Germinal center (tissue), 1 donor: ENCODE measurements around the gene SLC24A1.

Experiments used
- DNase-seq: peaks from one replicate; pipeline ENCODE4 v3.0.0; 2012; ENCODE audit warnings: mixed read lengths, low spot score

The SLC24A1 gene

DNA sequence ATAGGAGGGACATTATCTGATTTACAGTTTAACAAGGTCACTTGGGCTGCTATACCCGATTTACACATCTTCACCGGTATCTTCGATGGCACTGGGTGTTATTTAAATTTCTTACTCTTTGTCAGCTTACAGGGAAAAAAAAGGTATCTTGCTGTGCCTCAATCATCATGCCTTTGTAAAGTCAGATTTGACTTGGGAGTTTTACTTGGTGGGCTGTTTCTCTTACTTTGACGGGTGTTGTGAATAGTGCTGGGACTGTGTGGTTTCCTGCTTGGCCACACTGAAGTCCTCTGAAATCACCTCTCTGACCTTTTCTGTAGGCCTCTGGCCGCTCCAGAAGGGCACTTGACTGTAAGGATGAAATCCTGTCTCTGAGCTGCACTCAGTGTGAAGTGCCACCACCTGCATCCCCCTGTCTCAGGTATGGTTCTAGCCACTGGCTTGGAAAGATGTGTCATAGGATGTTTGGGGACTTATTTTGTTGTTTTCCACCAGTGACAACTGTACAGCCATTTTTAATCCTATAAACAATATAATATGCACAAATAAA is 3.1 kb upstream of the SLC24A1 start:
- no peak for DNase-seq

DNA sequence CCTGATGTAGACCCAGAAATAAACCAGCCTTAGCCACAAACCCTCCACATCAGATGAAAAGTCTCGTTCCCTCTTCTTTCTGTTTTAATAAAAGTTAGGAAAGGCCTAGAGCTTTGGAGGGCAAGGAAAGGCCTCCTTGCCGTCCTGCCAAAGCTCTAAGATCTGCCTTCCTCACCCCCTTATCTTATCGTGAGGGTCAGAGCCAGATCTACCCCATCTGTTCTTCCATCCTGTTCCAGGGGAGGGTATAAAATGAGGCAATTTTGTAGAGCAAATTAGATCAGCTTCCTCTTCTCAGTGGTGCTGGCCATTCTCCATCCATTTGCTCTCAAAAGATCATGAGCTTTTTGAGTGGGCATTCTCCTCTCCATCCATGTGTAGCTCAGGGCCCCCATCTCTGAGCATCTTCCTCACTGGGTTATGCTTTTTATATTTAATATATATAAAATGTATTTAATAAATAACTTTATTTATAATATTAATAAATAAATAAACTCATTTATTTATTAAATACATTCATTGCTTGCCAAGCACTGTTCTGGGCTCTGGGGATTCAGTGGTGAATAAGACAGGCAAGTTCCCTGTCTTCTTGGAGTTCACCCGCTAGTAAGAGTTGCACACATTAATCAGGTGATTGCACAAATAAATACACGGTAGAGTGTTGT is 2.0 kb upstream of the SLC24A1 start:
- no peak for DNase-seq

DNA sequence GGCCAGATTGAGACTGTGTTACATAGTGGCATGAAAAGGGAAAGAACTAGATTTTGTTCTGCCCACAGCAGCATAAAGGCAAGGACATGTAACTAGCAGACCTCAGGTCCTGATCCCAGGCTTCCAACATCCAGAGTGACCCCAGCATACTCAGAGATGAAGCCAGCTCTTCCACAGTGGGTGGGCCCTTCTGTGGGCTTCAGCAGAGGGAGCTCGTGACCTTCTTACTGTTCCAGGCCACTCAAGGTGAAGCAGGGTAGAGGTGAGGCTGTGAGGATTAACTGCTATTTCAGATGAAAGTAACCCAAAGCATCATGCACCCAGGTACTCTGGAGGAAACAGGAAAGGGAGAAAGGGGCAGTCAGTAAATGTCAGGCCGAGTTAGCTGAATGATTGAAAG is 905 bp upstream of the SLC24A1 start:
- DNase-seq, result no peak

DNA sequence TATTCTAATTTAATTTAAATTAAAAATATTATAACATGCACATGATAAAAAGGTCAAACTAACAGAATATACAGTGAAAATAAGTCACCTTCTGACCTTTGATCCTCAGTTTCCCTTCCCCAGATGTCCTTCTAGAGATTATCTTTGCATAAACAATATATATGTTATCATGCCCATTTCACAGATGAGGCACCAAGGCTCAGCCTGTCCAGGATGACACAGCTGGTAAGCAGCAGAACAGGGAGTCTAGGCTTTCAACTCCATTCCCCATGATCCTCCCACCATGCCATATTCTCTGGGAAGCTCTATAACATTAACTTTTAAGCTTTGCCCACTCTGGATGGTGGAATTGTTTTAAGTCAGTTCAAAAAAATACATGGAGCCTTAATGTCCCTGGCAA is 1.4 kb downstream of the SLC24A1 start:
- no peak for DNase-seq

DNA sequence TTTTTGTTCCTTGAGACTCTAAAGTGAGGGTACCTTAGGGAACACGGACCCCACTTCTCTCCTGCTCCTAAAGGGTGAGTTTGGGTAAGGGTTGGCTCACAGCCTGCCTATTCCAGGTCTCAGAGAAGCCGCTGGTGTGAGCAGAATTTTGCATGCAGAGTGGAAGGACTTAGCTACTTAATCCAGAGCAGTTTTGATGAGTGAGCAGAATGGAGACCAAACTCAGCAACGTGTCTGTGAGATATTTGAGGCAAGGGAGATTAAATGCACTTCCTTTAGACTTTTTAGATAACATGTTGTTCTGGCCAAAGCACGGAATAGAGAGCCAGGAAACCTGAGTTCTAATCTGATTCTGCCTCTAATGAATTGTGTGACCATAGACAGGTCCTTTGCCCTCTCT is 5.1 kb downstream of the SLC24A1 start:
- DNase-seq, result no peak

DNA sequence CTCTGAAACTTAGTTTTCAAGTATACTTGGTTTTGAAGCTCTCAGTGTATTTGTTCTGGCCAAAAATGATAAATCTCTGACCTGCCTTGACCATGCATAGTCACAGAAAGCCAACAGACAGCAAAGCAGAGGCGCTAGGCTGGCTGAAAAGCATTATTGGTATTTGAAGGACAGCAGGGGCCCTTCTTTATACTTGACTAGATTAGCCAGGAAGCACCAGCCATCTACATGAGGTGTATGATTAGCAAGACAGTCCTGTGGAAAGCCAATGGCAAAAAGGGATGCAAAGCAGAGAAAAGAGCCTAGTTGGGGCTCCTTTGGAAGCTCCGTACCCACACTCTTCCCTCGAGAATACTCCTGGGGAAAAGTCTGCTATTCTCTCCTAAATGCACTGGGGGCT is 7.8 kb downstream of the SLC24A1 start:
- no peak for DNase-seq

DNA sequence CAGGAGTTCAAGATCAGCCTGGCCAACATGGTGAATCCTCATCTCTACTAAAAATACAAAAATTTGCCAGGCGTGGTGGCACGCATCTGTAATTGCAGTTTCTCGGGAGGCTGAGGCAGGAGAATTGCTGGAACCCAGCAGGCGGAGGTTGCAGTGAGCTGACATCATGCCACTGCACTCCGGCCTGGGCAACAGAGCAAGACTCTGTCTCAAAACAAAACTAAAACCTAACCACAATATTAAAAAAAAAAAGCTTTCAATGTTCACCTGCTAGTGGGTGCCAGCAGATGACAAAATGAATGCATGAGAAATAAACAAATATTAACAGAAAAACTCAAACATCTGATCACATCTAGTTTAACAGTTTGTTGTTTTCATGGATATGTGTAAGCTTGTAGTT is 9.0 kb downstream of the SLC24A1 start:
- DNase-seq, result no peak

DNA sequence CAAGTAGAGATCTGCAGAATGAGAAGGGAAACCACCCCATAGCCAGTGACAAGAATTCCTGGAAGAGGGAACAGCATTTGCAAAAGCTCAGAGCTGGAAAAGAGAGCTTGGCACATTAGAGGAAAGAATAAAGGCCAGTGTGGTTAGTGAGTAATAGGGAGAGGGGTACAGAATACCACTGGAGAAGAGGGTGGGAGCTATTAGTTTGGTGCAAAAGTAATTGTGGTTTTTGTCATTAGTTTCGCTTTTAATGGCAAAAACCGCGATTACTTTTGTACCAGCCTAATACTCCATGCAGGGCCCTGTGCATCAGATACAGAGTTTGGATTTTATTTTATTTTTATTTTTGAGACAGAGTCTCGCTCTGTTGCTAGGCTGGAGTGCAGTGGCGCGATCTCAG is 9.8 kb downstream of the SLC24A1 start:
- no peak for DNase-seq

DNA sequence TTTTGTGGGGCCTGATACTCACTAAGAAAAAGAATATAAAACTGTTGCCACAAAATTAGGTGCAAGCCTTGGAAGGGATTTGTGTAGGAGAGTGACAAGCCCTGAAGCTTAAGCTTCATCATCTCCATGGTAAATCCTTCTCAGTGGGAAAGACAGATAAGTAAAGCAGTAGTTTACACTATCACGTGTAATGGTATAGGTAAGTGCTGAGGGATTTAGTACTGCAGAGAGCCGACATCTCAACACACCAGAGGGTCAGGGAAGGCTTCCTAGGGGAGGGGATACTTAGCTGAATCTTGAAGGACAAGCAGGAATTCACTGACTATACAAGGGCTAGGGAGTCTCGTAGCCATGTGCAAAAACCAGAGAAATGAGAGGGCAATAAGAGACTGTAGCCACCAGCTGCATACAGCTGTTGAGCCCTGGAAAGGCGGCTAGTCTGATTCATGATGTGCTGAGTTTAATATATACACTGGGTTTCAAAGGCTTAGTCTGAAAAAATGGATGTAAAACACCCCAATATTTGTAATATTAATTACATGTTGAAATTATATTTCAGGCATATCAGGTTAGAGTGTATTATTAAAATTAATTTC is 11.1 kb downstream of the SLC24A1 start:
- no peak for DNase-seq

DNA sequence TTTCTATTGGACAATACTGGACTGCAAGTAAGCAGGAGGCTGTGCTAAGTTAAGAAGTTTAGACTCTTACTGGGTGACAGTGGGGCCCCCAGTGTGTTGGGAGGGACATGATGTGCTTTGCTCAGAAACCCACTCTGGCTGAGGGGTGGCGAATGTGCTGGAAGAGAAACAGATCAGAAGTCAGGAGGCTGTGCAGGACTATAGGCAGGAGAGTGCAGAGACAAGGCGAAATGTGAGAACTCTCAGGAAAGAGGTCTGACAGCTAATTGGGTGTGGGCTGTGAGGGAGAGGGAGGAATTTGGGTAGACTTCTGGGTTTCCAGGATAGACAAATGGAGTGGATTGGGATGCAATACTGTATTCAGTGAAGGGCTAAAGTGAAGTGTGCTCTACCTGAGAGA is 12.0 kb downstream of the SLC24A1 start:
- DNase-seq, result no peak

DNA sequence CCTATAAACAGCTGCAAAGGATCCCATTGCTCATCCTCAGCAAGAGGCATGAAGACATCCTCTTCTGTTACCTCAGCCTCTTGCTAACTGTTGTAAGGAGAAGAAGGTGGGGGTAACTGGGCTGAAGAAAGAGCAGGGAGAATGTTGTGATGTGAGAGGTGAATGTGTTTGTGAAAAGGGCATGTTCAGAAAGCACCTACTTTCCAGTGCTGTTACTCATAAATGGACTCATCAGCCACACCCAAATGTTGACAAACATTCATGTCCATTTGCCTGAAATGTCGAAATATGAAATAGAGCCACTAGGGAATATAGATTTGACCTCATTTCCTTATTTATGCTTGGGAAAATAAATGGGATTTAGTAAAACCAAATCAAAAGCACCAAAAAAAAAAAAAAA is 12.6 kb downstream of the SLC24A1 start:
- DNase-seq, result no peak

DNA sequence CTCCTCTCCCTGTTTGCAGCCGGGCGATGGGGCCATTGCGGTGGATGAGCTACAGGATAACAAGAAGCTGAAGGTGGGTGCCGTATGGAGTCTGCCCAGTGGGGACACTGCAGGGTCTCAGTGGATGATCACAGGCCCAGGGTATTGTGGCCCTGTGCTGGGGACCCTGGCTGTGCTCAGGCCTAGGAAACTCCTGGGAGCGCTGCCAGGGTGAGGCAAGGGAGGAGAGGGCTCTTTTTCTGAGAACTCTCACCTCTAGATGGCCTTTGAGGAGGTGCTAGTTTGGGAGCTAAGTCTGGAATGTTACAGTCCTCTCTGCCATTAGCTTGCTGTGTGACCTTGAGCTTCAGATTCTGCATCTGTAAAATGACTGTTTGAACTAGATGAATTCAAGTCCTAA is 16.4 kb downstream of the SLC24A1 start:
- no peak for DNase-seq

DNA sequence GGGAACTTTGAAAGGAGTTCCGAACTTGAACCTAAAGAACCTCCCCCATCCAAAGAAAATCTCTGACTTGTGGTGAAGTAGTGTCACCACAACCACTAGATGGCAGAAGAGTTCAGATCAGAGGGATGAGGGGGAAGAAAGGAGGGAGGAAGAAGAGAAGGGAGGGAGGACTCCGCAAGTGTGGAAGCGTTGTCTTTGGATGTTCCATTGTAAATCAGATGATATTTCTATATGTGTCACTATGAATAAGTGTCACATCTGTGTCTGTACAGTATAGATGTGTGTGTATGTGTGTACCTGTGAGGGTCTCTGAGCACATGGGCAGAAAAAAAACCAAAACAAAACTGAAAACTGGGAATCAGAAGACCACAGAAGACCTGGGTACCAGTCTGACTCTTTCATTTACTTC is 16.9 kb downstream of the SLC24A1 start:
- peak; percentile 83 for DNase-seq

DNA sequence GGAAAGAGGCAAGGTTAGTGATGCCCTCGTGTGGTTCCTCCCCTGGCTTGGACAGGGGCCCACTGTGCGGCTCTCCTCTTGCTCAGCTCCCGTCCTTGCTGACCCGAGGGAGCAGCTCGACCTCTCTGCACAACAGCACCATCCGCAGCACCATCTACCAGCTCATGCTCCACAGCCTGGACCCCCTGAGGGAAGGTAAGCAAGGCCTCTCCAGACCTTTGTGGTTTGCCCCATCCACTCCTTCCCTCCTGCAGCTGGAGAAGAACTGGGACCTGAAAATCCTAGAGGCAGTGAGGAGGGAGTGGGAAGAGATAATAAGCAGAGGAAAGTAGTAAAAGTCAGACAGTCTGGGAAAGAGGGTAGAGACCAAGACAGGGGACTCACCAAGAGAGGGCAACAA is 17.8 kb downstream of the SLC24A1 start:
- DNase-seq, result no peak

DNA sequence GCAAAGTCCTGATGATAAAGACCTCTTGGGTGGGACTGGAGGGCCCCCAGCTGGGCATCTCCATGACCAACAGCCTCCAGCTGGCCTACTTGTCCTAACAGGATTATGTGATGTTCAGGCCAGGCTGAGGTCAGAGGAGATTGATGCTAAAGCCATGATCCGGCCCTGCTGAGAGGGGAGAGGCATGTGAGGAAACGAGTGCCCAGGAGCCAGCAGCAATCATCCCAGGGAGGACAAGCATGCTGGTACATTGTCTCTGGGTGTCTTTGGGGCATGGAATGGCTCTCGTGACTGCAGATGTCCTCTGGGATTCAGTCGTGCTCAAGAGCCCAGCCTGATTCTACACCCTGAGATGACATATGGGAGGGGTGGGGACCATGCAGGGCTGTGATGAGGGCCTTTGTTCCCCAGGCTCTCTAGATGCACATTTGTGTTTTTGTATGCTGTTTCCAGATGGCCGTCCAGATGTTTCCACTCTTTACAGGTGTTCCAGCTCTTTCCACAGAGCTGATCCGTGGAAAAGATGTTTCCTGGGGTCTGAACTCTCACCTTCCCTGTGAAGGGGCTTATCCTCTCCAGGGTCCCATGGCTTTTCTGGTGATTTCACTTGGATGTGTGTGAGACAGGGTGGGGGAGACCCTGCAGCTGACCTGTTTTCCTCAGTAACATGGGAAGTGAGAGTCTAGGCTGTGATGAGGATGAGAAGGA is 20.2 kb downstream of the SLC24A1 start:
- DNase-seq, result no peak

DNA sequence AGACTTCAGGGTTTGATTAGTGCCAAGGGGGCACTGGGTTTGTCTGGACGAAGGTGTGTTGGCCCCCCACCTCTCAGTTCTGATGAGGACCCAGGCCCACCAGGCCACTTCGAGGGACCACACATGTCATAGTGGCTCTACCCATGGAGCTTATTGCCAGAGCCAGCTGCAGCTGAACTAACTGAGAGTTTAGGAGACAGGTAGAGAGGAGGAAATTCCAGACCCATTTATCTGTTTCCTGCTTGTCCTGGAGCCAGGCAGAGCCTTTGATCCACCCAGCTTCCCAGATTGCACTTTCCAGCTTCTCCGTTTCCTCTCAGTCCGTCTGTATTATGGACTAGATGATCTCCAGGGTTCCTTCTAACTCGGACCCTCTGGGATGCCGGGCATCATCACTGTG is 20.9 kb downstream of the SLC24A1 start:
- no peak for DNase-seq

DNA sequence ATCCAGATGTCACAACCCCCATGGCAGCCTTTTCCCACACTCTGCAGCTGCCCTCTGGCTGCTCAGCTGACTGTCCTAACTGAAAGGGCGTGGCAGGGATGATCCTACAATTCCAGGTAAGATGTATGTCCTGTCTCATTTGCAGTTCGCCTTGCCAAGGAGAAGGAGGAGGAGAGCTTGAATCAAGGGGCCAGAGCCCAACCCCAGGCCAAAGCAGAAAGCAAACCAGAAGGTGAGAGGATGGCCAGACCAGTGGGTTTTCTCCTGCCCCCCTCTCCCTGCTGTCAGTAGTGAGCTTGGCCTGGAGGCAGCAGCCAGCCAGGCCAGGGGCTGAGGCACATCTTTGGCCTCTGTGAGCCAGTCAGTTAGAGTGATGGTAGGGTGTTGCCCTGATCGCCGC is 22.5 kb downstream of the SLC24A1 start:
- no peak for DNase-seq

DNA sequence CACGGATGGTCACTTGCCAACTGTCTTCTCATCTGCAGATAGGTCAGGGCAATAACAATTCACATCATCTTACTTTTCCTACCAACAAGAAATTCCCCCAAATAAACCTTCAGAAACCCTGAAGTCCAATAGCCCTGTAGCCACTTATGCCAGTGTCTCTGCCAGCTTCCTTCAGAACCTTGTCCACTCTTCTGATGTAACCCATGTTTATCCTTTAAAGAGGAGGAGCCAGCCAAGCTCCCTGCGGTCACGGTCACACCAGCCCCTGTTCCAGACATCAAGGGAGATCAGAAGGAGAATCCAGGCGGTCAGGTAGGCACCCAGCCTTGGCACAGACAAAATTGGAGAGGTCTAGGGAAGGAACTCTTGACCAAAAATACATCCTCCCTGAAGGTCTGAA is 23.7 kb downstream of the SLC24A1 start:
- no peak for DNase-seq

DNA sequence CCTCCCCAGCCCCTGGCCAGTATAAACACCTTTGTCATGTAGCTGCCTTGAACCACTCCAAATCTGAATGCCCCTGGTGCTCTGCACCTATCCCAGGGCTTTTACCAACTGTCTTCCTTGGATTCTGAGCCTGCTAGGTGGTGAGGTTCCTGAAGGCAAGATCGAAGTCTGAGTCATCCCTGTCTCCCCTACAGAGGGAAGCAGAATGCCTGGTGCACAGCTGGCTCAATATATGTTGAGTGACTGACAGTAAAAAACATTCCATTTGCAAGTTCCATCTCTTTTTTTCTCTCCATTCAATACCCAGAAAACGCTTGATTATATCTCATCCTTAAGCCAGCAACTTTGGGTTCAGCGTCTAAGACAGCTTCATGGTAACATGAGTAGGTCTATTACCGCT is 24.7 kb downstream of the SLC24A1 start:
- DNase-seq, result no peak

DNA sequence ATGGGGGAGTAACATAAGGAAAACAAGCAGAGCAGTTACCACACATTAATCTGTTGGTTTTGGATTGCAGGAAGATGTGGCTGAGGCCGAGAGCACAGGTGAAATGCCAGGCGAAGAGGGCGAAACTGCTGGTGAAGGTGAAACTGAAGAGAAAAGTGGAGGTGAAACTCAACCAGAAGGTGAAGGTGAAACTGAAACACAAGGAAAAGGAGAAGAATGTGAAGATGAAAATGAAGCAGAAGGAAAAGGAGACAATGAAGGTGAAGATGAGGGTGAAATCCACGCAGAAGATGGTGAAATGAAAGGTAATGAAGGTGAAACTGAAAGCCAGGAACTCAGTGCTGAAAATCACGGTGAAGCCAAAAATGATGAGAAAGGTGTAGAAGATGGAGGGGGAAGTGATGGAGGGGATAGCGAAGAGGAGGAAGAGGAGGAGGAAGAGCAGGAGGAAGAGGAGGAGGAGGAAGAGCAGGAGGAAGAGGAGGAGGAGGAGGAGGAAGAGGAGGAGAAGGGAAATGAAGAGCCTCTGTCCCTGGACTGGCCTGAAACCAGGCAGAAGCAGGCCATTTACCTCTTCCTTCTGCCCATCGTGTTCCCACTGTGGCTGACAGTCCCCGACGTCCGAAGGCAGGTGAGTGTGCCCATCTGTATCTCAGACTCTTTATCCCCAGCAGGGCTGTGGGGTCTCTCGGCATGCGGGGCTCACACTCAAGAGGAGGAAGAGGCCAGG is 28.7 kb downstream of the SLC24A1 start:
- DNase-seq, result no peak

DNA sequence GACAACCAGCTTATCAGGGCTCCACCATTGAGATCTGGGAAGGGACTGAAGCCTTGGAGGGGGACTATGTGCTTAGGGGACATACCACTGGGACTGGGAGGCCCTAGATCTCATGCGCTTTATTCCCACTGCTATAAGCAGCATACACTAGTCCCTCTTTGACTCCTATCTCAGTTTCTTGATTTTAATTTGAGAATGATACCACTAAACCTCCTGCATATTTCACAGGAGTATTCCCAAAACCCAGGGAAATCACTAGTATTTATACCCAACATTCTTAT is 29.2 kb downstream of the SLC24A1 start:
- DNase-seq, result no peak

DNA sequence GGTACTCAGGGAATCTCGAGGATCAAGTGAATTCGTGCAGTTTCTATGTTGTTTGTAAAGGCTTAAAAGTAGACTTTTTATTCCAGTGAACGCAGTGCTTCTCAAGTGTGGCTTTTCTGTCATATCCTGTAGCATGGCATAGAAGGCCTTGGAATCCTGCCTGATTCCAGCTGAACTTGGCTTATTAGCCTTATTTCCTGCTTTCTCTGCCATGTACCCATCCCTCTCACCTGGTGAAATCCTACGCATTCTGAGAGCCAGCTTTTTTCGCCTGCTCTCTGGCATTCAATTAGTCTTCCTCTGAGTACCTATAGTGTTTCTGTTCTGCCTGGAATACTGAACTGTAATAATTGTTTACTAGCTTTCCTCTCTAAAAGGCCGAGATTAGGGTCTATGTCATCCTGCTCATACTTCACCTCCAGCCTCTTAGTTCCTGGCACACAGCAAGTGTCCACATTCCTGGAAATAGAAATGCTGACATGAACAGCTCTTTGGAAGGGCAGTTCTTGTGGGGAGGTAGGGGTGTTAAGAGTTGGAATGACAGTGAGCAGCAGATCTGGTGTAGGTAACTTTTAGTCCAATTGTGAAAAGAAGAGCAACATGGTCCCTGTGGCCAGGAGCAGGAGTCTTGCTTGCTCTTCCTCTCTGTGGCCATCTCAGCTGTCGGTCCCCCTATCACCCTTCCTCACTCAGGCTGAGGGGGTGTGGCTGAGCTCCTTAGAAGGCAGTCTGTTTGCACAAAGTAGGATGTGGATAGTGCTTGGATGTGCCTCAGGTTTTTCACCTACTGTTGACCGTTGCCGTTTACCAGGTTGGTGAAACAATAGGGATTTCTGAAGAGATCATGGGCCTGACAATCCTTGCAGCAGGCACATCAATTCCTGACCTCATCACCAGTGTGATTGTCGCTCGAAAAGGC is 30.4 kb downstream of the SLC24A1 start:
- no peak for DNase-seq
